PC-3 (cell line): Measurements from ENCODE around the gene NAV2. TPM values are rescaled to one million over a fixed set of nuclear protein-coding genes. Genes with fewer than 3 reads are reported as not detected.
A peak's percentile ranks its signal among the peaks of the same experiment; 100 is the strongest.

Experiments
- ATAC-seq: fragments of 200-7000 bp; cut with Tn5 transposase; 2 replicates; pipeline ENCODE4 v1.9.1; 2020; ENCODE audit warnings: mild to moderate bottlenecking, moderate library complexity
- BruUV-seq: library from RNA; stranded (reverse); fragments of 400-500 nt; replicated peaks from 2 replicates; lab custom pipeline; 2021; lab: Mats Ljungman, UMichigan
- CTCF ChIA-PET: fragments of 300-600 bp; sonication (Branson Sonifier 250); formaldehyde crosslinking; loops from one replicate; lab custom pipeline; 2022; ENCODE audit warnings: antibody characterized with exemption; lab: Charles Lee
- POLR2A ChIA-PET: fragments of 300-600 bp; sonication (Branson Sonifier 250); formaldehyde crosslinking; loops from one replicate; lab custom pipeline; 2022; ENCODE audit warnings: antibody characterized with exemption; ENCODE audit not compliant: unreplicated experiment; lab: Charles Lee
- DNase-seq: peaks from one replicate; pipeline ENCODE4 v3.0.0-alpha.2; 2015
- H2AFZ ChIP-seq: fragments of 300-600 bp; sonication (generic); 2 replicates; pipeline ENCODE4 v1.6.0; 2016; ENCODE audit warnings: antibody characterized with exemption, low read length
- H3F3A ChIP-seq: fragments of 300-600 bp; sonication (generic); one replicate; pipeline ENCODE4 v1.6.0; 2017; ENCODE audit warnings: antibody characterized with exemption, low read length, control low read depth, mild to moderate bottlenecking; ENCODE audit not compliant: unreplicated experiment
- H3K27ac ChIP-seq: fragments of 300-600 bp; sonication (generic); 2 replicates; pipeline ENCODE4 v1.5.1; 2016; ENCODE audit warnings: mild to moderate bottlenecking, low read length
- H3K27me3 ChIP-seq: fragments of 300-600 bp; sonication (generic); 2 replicates; pipeline ENCODE4 v1.6.1; 2016; ENCODE audit warnings: low read length, mixed read lengths
- H3K36me3 ChIP-seq: fragments of 300-600 bp; sonication (generic); 2 replicates; pipeline ENCODE4 v1.6.1; 2016; ENCODE audit warnings: low read depth, mixed run types, low read length, mixed read lengths
- H3K4me1 ChIP-seq: fragments of 300-600 bp; sonication (generic); 2 replicates; pipeline ENCODE4 v1.5.1; 2016; ENCODE audit warnings: low read length; ENCODE audit not compliant: insufficient read depth
- H3K4me2 ChIP-seq: fragments of 300-600 bp; sonication (generic); 2 replicates; pipeline ENCODE4 v1.6.0; 2016; ENCODE audit warnings: low read length
- H3K4me3 ChIP-seq: fragments of 300-600 bp; sonication (generic); 2 replicates; pipeline ENCODE4 v1.5.1; 2016; ENCODE audit warnings: mild to moderate bottlenecking, low read length, mixed read lengths
- H3K79me2 ChIP-seq: fragments of 300-600 bp; sonication (generic); 2 replicates; pipeline ENCODE4 v1.6.1; 2017; ENCODE audit warnings: low read length, mixed read lengths
- H3K9ac ChIP-seq: fragments of 300-600 bp; sonication (generic); 2 replicates; pipeline ENCODE4 v1.6.0; 2016; ENCODE audit warnings: mild to moderate bottlenecking, low read length
- H3K9me2 ChIP-seq: fragments of 300-600 bp; sonication (generic); replicated peaks from 2 replicates; pipeline ENCODE4 v1.6.1; 2016; ENCODE audit warnings: mixed run types, low read length, mixed read lengths
- H3K9me3 ChIP-seq: fragments of 300-600 bp; sonication (generic); 2 replicates; pipeline ENCODE4 v1.6.1; 2016; ENCODE audit warnings: low read length, mixed read lengths
- H4K20me1 ChIP-seq: fragments of 300-600 bp; sonication (generic); 2 replicates; pipeline ENCODE4 v1.6.1; 2016; ENCODE audit warnings: low read length, mixed read lengths
- CTCF ChIP-seq: fragments of 300-600 bp; sonication (generic); conservative IDR thresholded peaks from 2 replicates; pipeline ENCODE4 v1.5.1; 2017; ENCODE audit warnings: antibody characterized with exemption, low read depth, mild to moderate bottlenecking, low read length
- EZH2 ChIP-seq: fragments of 300-600 bp; sonication (generic); IDR thresholded peaks from one replicate; pipeline ENCODE4 v1.6.1; 2017; ENCODE audit warnings: antibody characterized with exemption, mild to moderate bottlenecking, low read length; ENCODE audit not compliant: unreplicated experiment
- EZH2phosphoT487 ChIP-seq: fragments of 300-600 bp; sonication (generic); IDR thresholded peaks from 2 replicates; pipeline ENCODE4 v1.6.1; 2018; ENCODE audit warnings: mild to moderate bottlenecking, antibody characterized with exemption, low read length, borderline replicate concordance
- intact Hi-C: fragments of 100-400 bp; cut with micrococcal nuclease; formaldehyde crosslinking; loops from 2 replicates; pipeline ENCODE4 v1.9.0; 2023
- total RNA-seq: library from RNA; depleted of rRNA; stranded (reverse); fragments of >200 nt; gene quantifications from 2 replicates; pipeline ENCODE4 v1.2.3, GENCODE V29; 2014

NAV2 gene
- total RNA-seq, 1 experiment from 2014 or later = 10.4 TPM

- DNase-seq (peak; percentile 60), ATAC-seq (peak; percentile 6; the same call in 1 of the 2 replicates)
- Histone ChIP-seq H3F3A (no peaks in the 10 kb centered on the region), H3K27me3 (no peaks in the 10 kb centered on the region), H3K4me3 (no peak overlapping the region), H3K9me2 (no peaks in the 10 kb centered on the region), H4K20me1 (no peaks in the 10 kb centered on the region; the same call in 1 of the 2 replicates), H2AFZ (no peak overlapping the region), H3K27ac (peak overlapping the region; percentile 66), H3K79me2 (peaks cover 47% of the 10 kb centered on the region), H3K9ac (no peak overlapping the region), H3K9me3 (no peaks in the 10 kb centered on the region), H3K36me3 (no peaks in the 10 kb centered on the region), H3K4me1 (peaks cover 46% of the 10 kb centered on the region), H3K4me2 (peak overlapping the region; percentile 46; the same call in 1 of the 2 replicates)
- BruUV-seq = no TSS peak
- intact Hi-C loops = no loop called here
- ChIA-PET POLR2A (no interaction called here), CTCF (no interaction called here)
- TF ChIP-seq EZH2phosphoT487 (no peak), CTCF (no peak), EZH2 (no peak)
These were observed 90.9 kb downstream of the NAV2 start for GRCh38 chr11:19803506-19803998.

- Histone ChIP-seq H3K4me2 (no peak overlapping the region), H4K20me1 (no peaks in the 10 kb centered on the region; the same call in 1 of the 2 replicates), H3K27me3 (no peaks in the 10 kb centered on the region), H3F3A (no peaks in the 10 kb centered on the region), H3K9me3 (no peaks in the 10 kb centered on the region), H3K9ac (no peak overlapping the region), H2AFZ (no peak overlapping the region), H3K27ac (no peak overlapping the region), H3K79me2 (peaks cover 58% of the 10 kb centered on the region), H3K9me2 (no peaks in the 10 kb centered on the region), H3K4me3 (no peak overlapping the region), H3K4me1 (peaks cover 44% of the 10 kb centered on the region), H3K36me3 (no peaks in the 10 kb centered on the region)
- POLR2A ChIA-PET = no interaction called here
- BruUV-seq = no TSS peak
- no peak for ATAC-seq
- DNase-seq = no peak
- CTCF ChIA-PET = no interaction called here
- intact Hi-C loops = no loop called here
- no peak for TF ChIP-seq EZH2
- TF ChIP-seq CTCF = no peak
- TF ChIP-seq EZH2phosphoT487 = no peak
These were observed 92.7 kb downstream of the NAV2 start for GRCh38 chr11:19805376-19805775.

GRCh38 chr11:19805827-19806226, 93.2 kb downstream of the NAV2 start:
- Histone ChIP-seq H3K9me3 (no peaks in the 10 kb centered on the region), H3K4me3 (no peak overlapping the region), H3K9me2 (no peaks in the 10 kb centered on the region), H3K36me3 (no peaks in the 10 kb centered on the region), H3K4me2 (no peak overlapping the region), H3F3A (no peaks in the 10 kb centered on the region), H3K79me2 (peaks cover 58% of the 10 kb centered on the region), H3K4me1 (peaks cover 44% of the 10 kb centered on the region), H4K20me1 (no peaks in the 10 kb centered on the region; the same call in 1 of the 2 replicates), H3K27ac (no peak overlapping the region), H3K9ac (no peak overlapping the region), H3K27me3 (no peaks in the 10 kb centered on the region), H2AFZ (no peak overlapping the region)
- ChIA-PET CTCF (no interaction called here), POLR2A (no interaction called here)
- TF ChIP-seq EZH2phosphoT487 (no peak), EZH2 (no peak), CTCF (no peak)
- no TSS peak for BruUV-seq
- ATAC-seq = no peak
- intact Hi-C loops = no loop called here
- no peak for DNase-seq
